ENCODE measurements around the gene NCBP3. TPM values are rescaled to one million over a fixed set of nuclear protein-coding genes. Genes with fewer than 3 reads are reported as not detected.

Gene NCBP3
- total RNA-seq, 2 donors from 2014 or later, result 14.8 to 370 TPM

GRCh38 chr17:3809135-3809534, 36.9 kb downstream of the NCBP3 start:
- no peak for TF ChIP-seq CTCF (IDR thresholded peaks at IDR 0.05)
- TF ChIP-seq POLR2A (IDR thresholded peaks at IDR 0.05), result no peak
- no peak for TF ChIP-seq POLR2AphosphoS5 (IDR thresholded peaks at IDR 0.05)
- Histone ChIP-seq H3K36me3 (peaks cover 0 to 18% of the 10 kb centered on the region in 2 donors), H3K27me3 (replicated peaks; ENCODE audit: insufficient read depth) (no peaks in the 10 kb centered on the region), H3K4me3 (no peak overlapping the region), H3K27ac (no peak overlapping the region), H3K4me1 (replicated peaks) (no peaks in the 10 kb centered on the region), H3K9me3 (no peaks in the 10 kb centered on the region)
- intact Hi-C loops (cut with DNase I), result no loop called here
- WGBS, result 71% methylated on average over 4 of the region's 4 CpGs
- DNase-seq (ENCODE audit: low spot score), result no peak

GRCh38 chr17:3808701-3809100, 37.3 kb downstream of the NCBP3 start:
- no peak overlapping the region for H3K27ac ChIP-seq
- intact Hi-C loops (cut with DNase I), result no loop called here
- no peaks in the 10 kb centered on the region for H3K9me3 ChIP-seq
- WGBS, result 92% methylated on average over 7 of the region's 7 CpGs
- no peak overlapping the region for H3K4me3 ChIP-seq
- H3K36me3 ChIP-seq, result peaks cover 0 to 18% of the 10 kb centered on the region in 2 donors
- TF ChIP-seq CTCF (IDR thresholded peaks at IDR 0.05) (no peak), POLR2A (IDR thresholded peaks at IDR 0.05) (no peak), POLR2AphosphoS5 (IDR thresholded peaks at IDR 0.05) (no peak)
- no peaks in the 10 kb centered on the region for H3K27me3 ChIP-seq (replicated peaks; ENCODE audit: insufficient read depth)
- no peak for DNase-seq (ENCODE audit: low spot score)
- no peaks in the 10 kb centered on the region for H3K4me1 ChIP-seq (replicated peaks)

GRCh38 chr17:3805581-3805980, 40.5 kb downstream of the NCBP3 start:
- no peak for DNase-seq (ENCODE audit: low spot score)
- no peak overlapping the region for H3K4me3 ChIP-seq
- H3K9me3 ChIP-seq, result no peaks in the 10 kb centered on the region
- 79% methylated on average over 5 of the region's 5 CpGs for WGBS
- TF ChIP-seq POLR2A (IDR thresholded peaks at IDR 0.05) (no peak), CTCF (IDR thresholded peaks at IDR 0.05) (no peak), POLR2AphosphoS5 (IDR thresholded peaks at IDR 0.05) (no peak)
- intact Hi-C loops (cut with DNase I), result no loop called here
- H3K27ac ChIP-seq, result no peak overlapping the region
- H3K4me1 ChIP-seq (replicated peaks), result no peaks in the 10 kb centered on the region
- peaks cover 0 to 1% of the 10 kb centered on the region in 2 donors for H3K36me3 ChIP-seq
- no peaks in the 10 kb centered on the region for H3K27me3 ChIP-seq (replicated peaks; ENCODE audit: insufficient read depth)

GRCh38 chr17:3804503-3804931, 41.5 kb downstream of the NCBP3 start:
- no peaks in the 10 kb centered on the region for H3K36me3 ChIP-seq
- TF ChIP-seq CTCF (IDR thresholded peaks at IDR 0.05) (no peak), POLR2AphosphoS5 (IDR thresholded peaks at IDR 0.05) (no peak), POLR2A (IDR thresholded peaks at IDR 0.05) (no peak)
- H3K4me1 ChIP-seq (replicated peaks), result no peaks in the 10 kb centered on the region
- 75% methylated on average over 6 of the region's 6 CpGs for WGBS
- H3K4me3 ChIP-seq, result no peak overlapping the region
- no peak for DNase-seq (ENCODE audit: low spot score)
- no peak overlapping the region for H3K27ac ChIP-seq
- intact Hi-C loops (cut with DNase I), result no loop called here
- H3K27me3 ChIP-seq (replicated peaks; ENCODE audit: insufficient read depth), result no peaks in the 10 kb centered on the region
- no peaks in the 10 kb centered on the region for H3K9me3 ChIP-seq

- TF ChIP-seq CTCF (IDR thresholded peaks at IDR 0.05) (no peak), POLR2AphosphoS5 (IDR thresholded peaks at IDR 0.05) (no peak), POLR2A (IDR thresholded peaks at IDR 0.05) (no peak)
- peak overlapping the region in 1 of 2 donors; percentile 52 for H3K27ac ChIP-seq
These were observed 42.8 kb downstream of the NCBP3 start for GRCh38 chr17:3803308-3803640.

More at GRCh38 chr17:3803308-3803640, 42.8 kb downstream of the NCBP3 start:
- no peak for DNase-seq (ENCODE audit: low spot score)
- Histone ChIP-seq H3K9me3 (no peaks in the 10 kb centered on the region), H3K4me1 (replicated peaks) (no peaks in the 10 kb centered on the region), H3K27me3 (replicated peaks; ENCODE audit: insufficient read depth) (no peaks in the 10 kb centered on the region), H3K4me3 (no peak overlapping the region), H3K36me3 (no peaks in the 10 kb centered on the region)
- WGBS, result 74% methylated on average over 5 of the region's 5 CpGs
- intact Hi-C loops (cut with DNase I), result no loop called here

Measured in prostate gland (tissue), 2 donors.